GM12801 (cell line): Measurements from ENCODE around the gene ATG5.

ENCODE experiments used
- CTCF ChIP-seq: IDR thresholded peaks from one replicate; pipeline ENCODE4 v1.5.1; 2011; ENCODE audit warnings: control low read depth; ENCODE audit not compliant: insufficient read length; ENCODE audit errors: extremely low read depth

Gene ATG5

GRCh38 chr6:106182455-106182854, 143.1 kb downstream of the ATG5 start:
- TF ChIP-seq CTCF = no peak

- TF ChIP-seq CTCF = no peak
These were observed 143.7 kb downstream of the ATG5 start for GRCh38 chr6:106181664-106182418.

GRCh38 chr6:106180208-106180607, 145.4 kb downstream of the ATG5 start:
- TF ChIP-seq CTCF = no peak

- no peak for TF ChIP-seq CTCF
These were observed 146.7 kb downstream of the ATG5 start for GRCh38 chr6:106178900-106179299.

- TF ChIP-seq CTCF = no peak
These were observed 147.8 kb downstream of the ATG5 start for GRCh38 chr6:106177786-106178185.

GRCh38 chr6:106173124-106173879, 152.3 kb downstream of the ATG5 start:
- TF ChIP-seq CTCF = no peak

GRCh38 chr6:106170030-106170791, 155.3 kb downstream of the ATG5 start:
- TF ChIP-seq CTCF = no peak
